ENCODE results near the gene CCDC9. TPM values are rescaled to one million over a fixed set of nuclear protein-coding genes. Genes with fewer than 3 reads are reported as not detected.

The CCDC9 gene
- total and polyA plus RNA-seq, 2 of the 13 experiments (the other 11 are each of a cell fraction or from before 2014, with no cell fraction given), result 2.9 to 6.3 TPM

GRCh38 chr19:47231215-47232054 lies 24.9 kb upstream of the CCDC9 start (continued):
- TF ChIP-seq CREB3 (CRISPR knock-in tag; IDR thresholded peaks at IDR 0.05) (no peak), CCDC6 (CRISPR knock-in tag; IDR thresholded peaks at IDR 0.05) (no peak), SMARCE1 (IDR thresholded peaks at IDR 0.05; ENCODE audit: borderline replicate concordance) (no peak), PLRG1 (conservative IDR thresholded peaks at IDR 0.05) (no peak), FOSL1 (CRISPR knock-in tag; IDR thresholded peaks at IDR 0.05; ENCODE audit: borderline replicate concordance) (no peak), FOXJ3 (CRISPR knock-in tag; IDR thresholded peaks at IDR 0.05; ENCODE audit: borderline replicate concordance) (0 out of 2 replicates have a peak, but pooled peaks have one; percentile 36), ZUFSP (CRISPR knock-in tag; IDR thresholded peaks at IDR 0.05; ENCODE audit: borderline replicate concordance) (no peak), ZFP91 (CRISPR knock-in tag; IDR thresholded peaks at IDR 0.05; ENCODE audit: borderline replicate concordance) (peak; percentile 50), PHF21A (CRISPR knock-in tag; IDR thresholded peaks at IDR 0.05) (peak; percentile 87), SMYD3 (CRISPR knock-in tag; IDR thresholded peaks at IDR 0.05) (no peak; the same call in 1 of the 2 replicates), RNF219 (CRISPR knock-in tag; IDR thresholded peaks at IDR 0.05) (no peak), ELF3 (CRISPR knock-in tag; IDR thresholded peaks at IDR 0.05) (no peak; the same call in 1 of the 2 replicates), ZNF790 (CRISPR knock-in tag; IDR thresholded peaks at IDR 0.05; ENCODE audit: borderline replicate concordance) (no peak), NFYC (CRISPR knock-in tag; IDR thresholded peaks at IDR 0.05) (no peak), ZFP41 (CRISPR knock-in tag; IDR thresholded peaks at IDR 0.05; ENCODE audit: borderline replicate concordance) (no peak), SSRP1 (CRISPR knock-in tag; IDR thresholded peaks at IDR 0.05) (peak; percentile 97), FOXA3 (CRISPR knock-in tag; IDR thresholded peaks at IDR 0.05) (peak; percentile 47), ZSCAN22 (CRISPR knock-in tag; IDR thresholded peaks at IDR 0.05) (no peak), DMTF1 (CRISPR knock-in tag; IDR thresholded peaks at IDR 0.05) (no peak), ZNF772 (CRISPR knock-in tag; IDR thresholded peaks at IDR 0.05) (peak; percentile 67; the same call in 1 of the 2 replicates), CREB1 (IDR thresholded peaks at IDR 0.05) (0 out of 2 replicates have a peak, but pooled peaks have one; percentile 17), CREB1 (CRISPR knock-in tag; IDR thresholded peaks at IDR 0.05) (no peak)
